GM19468 (cell line): ENCODE data around the gene CRB3.

Experiments
- ATAC-seq: cut with Tn5 transposase; IDR thresholded peaks from one replicate; pipeline ENCODE4 v1.9.1; 2021; ENCODE audit warnings: mild to moderate bottlenecking, moderate library complexity, moderate number of reproducible peaks; ENCODE audit not compliant: unreplicated experiment; ENCODE audit errors: extremely low read depth

CRB3 gene

GRCh38 chr19:6516018-6516658 lies 52.1 kb downstream of the CRB3 start:
- ATAC-seq = no peak
